Suprapubic skin (tissue), 4 donors: ENCODE measurements around the gene SLC6A7. TPM values are rescaled to one million over a fixed set of nuclear protein-coding genes. Genes with fewer than 3 reads are reported as not detected.

Experiments
- DNase-seq, 2 donors: peaks; one replicate each; pipeline ENCODE4 v3.0.0-alpha.2; 2019; ENCODE audit warnings: low spot score in 2 of 2
- H3K27ac ChIP-seq: fragments of 200-600 bp; sonication (generic); one replicate; pipeline ENCODE4 v1.5.1; 2019
- H3K27me3 ChIP-seq: fragments of 200-600 bp; sonication (generic); one replicate; pipeline ENCODE4 v1.5.1; 2019
- H3K36me3 ChIP-seq: fragments of 200-600 bp; sonication (generic); one replicate; pipeline ENCODE4 v1.5.1; 2019
- H3K4me1 ChIP-seq: fragments of 200-600 bp; sonication (generic); one replicate; pipeline ENCODE4 v1.5.1; 2019
- H3K4me3 ChIP-seq: fragments of 200-600 bp; sonication (generic); one replicate; pipeline ENCODE4 v1.5.1; 2019; ENCODE audit warnings: mild to moderate bottlenecking
- H3K9me3 ChIP-seq: fragments of 200-600 bp; sonication (generic); one replicate; pipeline ENCODE4 v1.5.1; 2019
- EP300 ChIP-seq: sonication (generic); formaldehyde crosslinking; IDR thresholded peaks from one replicate; pipeline ENCODE4 v1.6.1; 2017; ENCODE audit warnings: antibody characterized with exemption
- POLR2A ChIP-seq, 2 donors: fragments of 450-650 bp; IDR thresholded peaks; one replicate each; pipeline ENCODE4 v1.6.1; 2017; ENCODE audit warnings: antibody characterized with exemption in 2 of 2, mild to moderate bottlenecking in 2 of 2, moderate library complexity in 2 of 2
- POLR2AphosphoS5 ChIP-seq, 3 donors: sonication (generic); formaldehyde crosslinking; IDR thresholded peaks; one replicate each; pipeline ENCODE4 v1.6.1; 2017; ENCODE audit warnings: antibody characterized with exemption in 3 of 3
- WGBS: methylation state at CpG from one replicate; pipeline ENCODE4 v1.1.5; 2018; 5-methylcytosine and 5-hydroxymethylcytosine counted together
- total RNA-seq, 4 donors: library from RNA; depleted of rRNA; stranded (reverse); fragments of >200 nt; gene quantifications; one replicate each; pipeline ENCODE4 v1.1.0, GENCODE V29; 2016
- TF ChIP-seq, protein P1 (sequence below), 2 donors: fragments of 200-600 bp in 1 of 2; fragments of 450-650 bp in 1 of 2; sonication (generic) in 1 of 2; IDR thresholded peaks; one replicate each; pipeline ENCODE4 v1.5.1; 2016 to 2019; ENCODE audit warnings: antibody characterized with exemption in 2 of 2, mild to moderate bottlenecking in 1 of 2, moderate library complexity in 1 of 2

The SLC6A7 gene
- total RNA-seq, 4 donors from 2014 or later = not detected

DNA sequence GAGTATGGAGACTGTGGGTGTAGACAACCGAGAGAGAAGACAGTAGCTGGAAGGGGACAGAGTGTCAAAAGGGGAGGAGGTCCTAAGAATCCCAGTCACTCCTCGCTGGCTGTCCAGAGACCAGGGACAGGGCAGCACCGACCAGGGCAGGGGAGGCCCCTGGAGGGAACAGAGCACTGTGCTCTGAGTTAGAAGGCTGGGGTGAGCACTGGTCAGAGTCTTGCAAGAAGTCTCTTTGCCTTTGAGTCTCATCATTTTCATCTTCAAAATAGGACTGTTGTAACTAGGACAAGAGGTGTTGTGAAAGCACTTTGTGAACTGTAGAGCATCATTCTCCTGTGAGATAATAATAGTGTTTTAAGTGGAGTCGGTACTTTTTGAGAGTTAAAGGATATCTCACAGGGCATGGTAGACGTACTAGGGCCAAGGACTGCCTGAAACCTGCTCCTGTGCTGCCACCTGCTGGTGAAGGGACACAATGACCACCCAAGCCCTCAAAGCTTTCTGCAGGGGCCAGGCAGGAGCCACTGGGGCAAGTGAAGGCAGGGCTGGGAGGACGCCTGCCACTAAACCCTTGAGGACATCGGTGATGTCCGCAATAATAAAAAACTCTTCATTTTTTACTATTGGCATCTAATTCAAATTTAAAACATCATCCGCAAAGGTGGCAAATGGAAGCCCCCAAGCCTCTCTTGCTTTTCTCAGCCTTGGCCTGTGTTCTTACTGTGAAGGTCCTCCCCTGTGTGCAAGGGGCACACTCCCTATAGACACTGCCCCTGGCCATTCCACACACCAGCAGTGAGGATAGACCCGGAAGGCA lies 28.2 kb downstream of the SLC6A7 start:
- 40% methylated on average over 9 of the region's 10 CpGs for WGBS

DNA sequence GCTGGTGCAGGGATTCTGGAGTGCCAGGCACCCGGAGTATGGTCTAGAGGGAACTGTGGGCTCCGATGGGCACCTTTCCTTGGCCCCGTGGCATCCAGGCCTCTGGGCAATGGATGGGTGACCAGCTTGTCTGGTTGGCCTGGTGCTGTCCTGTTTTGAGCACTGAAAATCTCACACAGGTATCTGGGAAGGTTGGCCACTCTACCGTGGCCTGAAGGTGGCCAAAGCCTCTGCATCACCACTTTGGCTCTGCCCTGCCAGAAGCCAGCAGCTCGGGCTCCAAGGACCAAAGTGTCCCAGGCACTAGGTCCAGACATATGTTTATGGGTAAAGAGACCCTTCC lies 28.8 kb downstream of the SLC6A7 start:
- H3K4me3 ChIP-seq = no peak overlapping the region

More for the DNA sequence above, 28.2 kb downstream of the SLC6A7 start:
- Histone ChIP-seq H3K27ac (no peak overlapping the region), H3K4me1 (peaks cover 7% of the 10 kb centered on the region), H3K9me3 (no peaks in the 10 kb centered on the region), H3K27me3 (no peaks in the 10 kb centered on the region), H3K36me3 (no peaks in the 10 kb centered on the region), H3K4me3 (no peak overlapping the region)
- no peak for TF ChIP-seq POLR2AphosphoS5 (IDR thresholded peaks at IDR 0.05)
- TF ChIP-seq POLR2A (IDR thresholded peaks at IDR 0.05) = no peak
- TF ChIP-seq, protein P1, sequence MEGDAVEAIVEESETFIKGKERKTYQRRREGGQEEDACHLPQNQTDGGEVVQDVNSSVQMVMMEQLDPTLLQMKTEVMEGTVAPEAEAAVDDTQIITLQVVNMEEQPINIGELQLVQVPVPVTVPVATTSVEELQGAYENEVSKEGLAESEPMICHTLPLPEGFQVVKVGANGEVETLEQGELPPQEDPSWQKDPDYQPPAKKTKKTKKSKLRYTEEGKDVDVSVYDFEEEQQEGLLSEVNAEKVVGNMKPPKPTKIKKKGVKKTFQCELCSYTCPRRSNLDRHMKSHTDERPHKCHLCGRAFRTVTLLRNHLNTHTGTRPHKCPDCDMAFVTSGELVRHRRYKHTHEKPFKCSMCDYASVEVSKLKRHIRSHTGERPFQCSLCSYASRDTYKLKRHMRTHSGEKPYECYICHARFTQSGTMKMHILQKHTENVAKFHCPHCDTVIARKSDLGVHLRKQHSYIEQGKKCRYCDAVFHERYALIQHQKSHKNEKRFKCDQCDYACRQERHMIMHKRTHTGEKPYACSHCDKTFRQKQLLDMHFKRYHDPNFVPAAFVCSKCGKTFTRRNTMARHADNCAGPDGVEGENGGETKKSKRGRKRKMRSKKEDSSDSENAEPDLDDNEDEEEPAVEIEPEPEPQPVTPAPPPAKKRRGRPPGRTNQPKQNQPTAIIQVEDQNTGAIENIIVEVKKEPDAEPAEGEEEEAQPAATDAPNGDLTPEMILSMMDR (IDR thresholded peaks at IDR 0.05) = peak; percentile 91 to 94
- no peak for TF ChIP-seq EP300
- DNase-seq = peak; percentile 89

DNA sequence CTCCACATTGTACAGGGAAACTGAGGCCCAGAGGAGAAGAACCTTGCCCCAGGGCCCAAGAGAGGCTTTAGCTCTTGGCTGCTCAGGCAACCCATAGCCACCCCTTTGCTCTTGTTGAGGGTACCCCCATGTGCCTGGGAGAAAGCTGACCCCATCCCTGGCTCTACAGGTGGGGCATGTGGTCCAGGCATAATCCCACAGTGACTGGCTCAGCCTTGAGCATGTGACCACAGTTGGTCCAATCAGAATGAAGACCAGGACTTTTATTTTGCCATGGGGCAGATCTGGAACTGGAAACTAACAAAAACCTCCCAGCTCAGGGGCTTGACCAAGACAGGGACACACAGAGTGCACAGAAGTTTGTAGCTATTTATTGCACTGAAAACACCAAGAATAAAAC lies 29.3 kb downstream of the SLC6A7 start:
- no peaks in the 10 kb centered on the region for H3K9me3 ChIP-seq
- no peak overlapping the region for H3K27ac ChIP-seq
- peaks cover 3% of the 10 kb centered on the region for H3K4me1 ChIP-seq
- DNase-seq = no peak
- no peaks in the 10 kb centered on the region for H3K36me3 ChIP-seq
- TF ChIP-seq POLR2AphosphoS5 (IDR thresholded peaks at IDR 0.05) (no peak), POLR2A (IDR thresholded peaks at IDR 0.05) (no peak), EP300 (no peak)
- TF ChIP-seq, protein P1 (IDR thresholded peaks at IDR 0.05) = no peak
- no peak overlapping the region for H3K4me3 ChIP-seq
- H3K27me3 ChIP-seq = no peaks in the 10 kb centered on the region

More for the DNA sequence above, 28.8 kb downstream of the SLC6A7 start:
- Histone ChIP-seq H3K27ac (no peak overlapping the region), H3K27me3 (no peaks in the 10 kb centered on the region), H3K36me3 (no peaks in the 10 kb centered on the region), H3K4me1 (peaks cover 4% of the 10 kb centered on the region), H3K9me3 (no peaks in the 10 kb centered on the region)
- TF ChIP-seq EP300 (no peak), POLR2AphosphoS5 (IDR thresholded peaks at IDR 0.05) (no peak), POLR2A (IDR thresholded peaks at IDR 0.05) (no peak)
- TF ChIP-seq, protein P1 (IDR thresholded peaks at IDR 0.05) = no peak
- DNase-seq = no peak
- WGBS = 80% methylated on average over 3 of the region's 5 CpGs

DNA sequence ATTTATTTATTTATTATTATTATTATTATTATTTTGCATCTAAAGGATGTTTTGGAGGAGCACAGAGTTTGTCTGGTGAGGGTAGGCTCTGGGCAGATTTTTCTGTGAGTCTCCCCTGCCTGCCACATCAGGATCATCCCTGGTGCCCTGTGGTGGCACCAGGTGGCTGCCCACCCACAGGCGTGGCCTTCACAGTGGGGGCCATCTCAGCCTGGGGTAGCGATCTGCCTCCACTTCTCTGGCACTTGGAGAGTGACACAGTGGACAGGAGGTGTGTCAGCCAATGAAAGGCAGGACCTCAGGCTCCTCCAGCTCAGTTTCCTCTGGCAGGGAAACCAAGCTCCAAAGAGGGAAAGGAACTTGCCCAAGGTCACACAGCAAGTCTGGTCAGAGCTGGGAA lies 30.0 kb downstream of the SLC6A7 start:
- H3K4me1 ChIP-seq = no peaks in the 10 kb centered on the region
- WGBS = 95% methylated on average over 2 of the region's 2 CpGs
- no peak overlapping the region for H3K27ac ChIP-seq
- H3K27me3 ChIP-seq = no peaks in the 10 kb centered on the region
- H3K9me3 ChIP-seq = no peaks in the 10 kb centered on the region
- no peak for DNase-seq
- H3K4me3 ChIP-seq = no peak overlapping the region
- H3K36me3 ChIP-seq = no peaks in the 10 kb centered on the region
- TF ChIP-seq, protein P1 (IDR thresholded peaks at IDR 0.05) = no peak
- TF ChIP-seq POLR2A (IDR thresholded peaks at IDR 0.05) (no peak), POLR2AphosphoS5 (IDR thresholded peaks at IDR 0.05) (no peak), EP300 (no peak)

DNA sequence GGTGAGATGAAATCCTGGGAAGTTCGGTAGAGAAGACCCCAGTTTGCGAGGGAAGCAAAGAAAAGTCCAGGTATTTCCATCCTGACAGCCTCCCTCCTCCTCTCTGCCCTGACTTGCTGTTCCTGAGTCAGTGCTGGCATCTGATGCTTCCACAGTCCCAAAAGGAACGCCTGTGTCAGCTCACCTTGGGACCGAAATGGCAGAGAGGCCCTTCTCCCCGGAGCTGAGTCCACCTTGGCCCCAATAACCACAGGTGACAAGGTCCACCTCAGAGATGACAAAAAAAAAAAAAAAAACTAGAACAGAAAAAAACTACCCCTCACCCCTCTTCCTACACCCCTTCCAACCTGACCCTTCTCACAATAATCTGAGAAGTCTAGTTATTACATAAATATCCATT lies 31.6 kb downstream of the SLC6A7 start:
- WGBS = 78% methylated on average over 5 of the region's 5 CpGs

More for the DNA sequence above, 31.6 kb downstream of the SLC6A7 start:
- Histone ChIP-seq H3K27ac (no peak overlapping the region), H3K4me3 (no peak overlapping the region), H3K4me1 (no peaks in the 10 kb centered on the region), H3K36me3 (no peaks in the 10 kb centered on the region), H3K27me3 (no peaks in the 10 kb centered on the region), H3K9me3 (no peaks in the 10 kb centered on the region)
- TF ChIP-seq POLR2A (IDR thresholded peaks at IDR 0.05) = no peak
- TF ChIP-seq POLR2AphosphoS5 (IDR thresholded peaks at IDR 0.05) = no peak
- TF ChIP-seq EP300 = no peak
- TF ChIP-seq, protein P1 (IDR thresholded peaks at IDR 0.05) = no peak
- DNase-seq = no peak
